Sigmoid colon (tissue), 4 donors: ENCODE measurements around the gene ZDHHC13.

ENCODE experiments used
- EP300 ChIP-seq, 4 donors: sonication (generic); formaldehyde crosslinking; IDR thresholded peaks; one replicate each; pipeline ENCODE4 v1.6.1; 2017; ENCODE audit warnings: antibody characterized with exemption in 4 of 4
- TF ChIP-seq, protein P1 (sequence below), 4 experiments: fragments of 450-650 bp in 3 of 4; fragments of 200-600 bp in 1 of 4; IDR thresholded peaks; one replicate each; pipeline ENCODE4 v1.5.1; 2016 to 2019; ENCODE audit warnings: antibody characterized with exemption in 4 of 4, mild to moderate bottlenecking in 3 of 4, moderate library complexity in 2 of 4

DNA sequence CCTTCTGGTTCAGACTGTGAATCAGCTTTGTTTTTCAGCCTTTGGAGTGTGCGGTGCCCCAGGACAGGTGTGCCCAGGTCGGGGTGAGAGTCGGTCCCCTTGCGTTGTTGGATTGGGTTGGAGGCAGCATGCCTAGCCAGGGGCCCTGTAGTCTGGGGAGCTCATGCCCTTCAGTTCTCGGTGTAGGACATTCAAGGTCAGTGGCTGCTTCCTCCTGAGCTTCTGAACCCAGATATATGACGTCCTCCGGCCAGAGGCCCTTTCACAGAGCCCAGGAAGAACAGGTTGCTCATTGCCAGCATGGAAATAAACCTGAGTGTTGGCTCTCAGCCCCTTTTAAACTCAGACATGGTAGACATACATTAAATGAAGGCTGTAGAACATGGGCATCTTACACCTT lies 82.1 kb downstream of the ZDHHC13 start:
- TF ChIP-seq, protein P1, sequence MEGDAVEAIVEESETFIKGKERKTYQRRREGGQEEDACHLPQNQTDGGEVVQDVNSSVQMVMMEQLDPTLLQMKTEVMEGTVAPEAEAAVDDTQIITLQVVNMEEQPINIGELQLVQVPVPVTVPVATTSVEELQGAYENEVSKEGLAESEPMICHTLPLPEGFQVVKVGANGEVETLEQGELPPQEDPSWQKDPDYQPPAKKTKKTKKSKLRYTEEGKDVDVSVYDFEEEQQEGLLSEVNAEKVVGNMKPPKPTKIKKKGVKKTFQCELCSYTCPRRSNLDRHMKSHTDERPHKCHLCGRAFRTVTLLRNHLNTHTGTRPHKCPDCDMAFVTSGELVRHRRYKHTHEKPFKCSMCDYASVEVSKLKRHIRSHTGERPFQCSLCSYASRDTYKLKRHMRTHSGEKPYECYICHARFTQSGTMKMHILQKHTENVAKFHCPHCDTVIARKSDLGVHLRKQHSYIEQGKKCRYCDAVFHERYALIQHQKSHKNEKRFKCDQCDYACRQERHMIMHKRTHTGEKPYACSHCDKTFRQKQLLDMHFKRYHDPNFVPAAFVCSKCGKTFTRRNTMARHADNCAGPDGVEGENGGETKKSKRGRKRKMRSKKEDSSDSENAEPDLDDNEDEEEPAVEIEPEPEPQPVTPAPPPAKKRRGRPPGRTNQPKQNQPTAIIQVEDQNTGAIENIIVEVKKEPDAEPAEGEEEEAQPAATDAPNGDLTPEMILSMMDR (IDR thresholded peaks at IDR 0.05): no peak
- no peak for TF ChIP-seq EP300 (IDR thresholded peaks at IDR 0.05)
